NCI-H345 (cell line): ENCODE measurements around the gene SPACA4.
"Not testable (repeated sequence)": the region's sequence is repeated elsewhere in the genome, so short reads cannot be mapped to it uniquely, and the experiment has no call there.

ENCODE experiments used
- DNase-seq: peaks from one replicate; lab custom pipeline; 2025; lab: John Stamatoyannopoulos, UW

SPACA4 gene

DNA sequence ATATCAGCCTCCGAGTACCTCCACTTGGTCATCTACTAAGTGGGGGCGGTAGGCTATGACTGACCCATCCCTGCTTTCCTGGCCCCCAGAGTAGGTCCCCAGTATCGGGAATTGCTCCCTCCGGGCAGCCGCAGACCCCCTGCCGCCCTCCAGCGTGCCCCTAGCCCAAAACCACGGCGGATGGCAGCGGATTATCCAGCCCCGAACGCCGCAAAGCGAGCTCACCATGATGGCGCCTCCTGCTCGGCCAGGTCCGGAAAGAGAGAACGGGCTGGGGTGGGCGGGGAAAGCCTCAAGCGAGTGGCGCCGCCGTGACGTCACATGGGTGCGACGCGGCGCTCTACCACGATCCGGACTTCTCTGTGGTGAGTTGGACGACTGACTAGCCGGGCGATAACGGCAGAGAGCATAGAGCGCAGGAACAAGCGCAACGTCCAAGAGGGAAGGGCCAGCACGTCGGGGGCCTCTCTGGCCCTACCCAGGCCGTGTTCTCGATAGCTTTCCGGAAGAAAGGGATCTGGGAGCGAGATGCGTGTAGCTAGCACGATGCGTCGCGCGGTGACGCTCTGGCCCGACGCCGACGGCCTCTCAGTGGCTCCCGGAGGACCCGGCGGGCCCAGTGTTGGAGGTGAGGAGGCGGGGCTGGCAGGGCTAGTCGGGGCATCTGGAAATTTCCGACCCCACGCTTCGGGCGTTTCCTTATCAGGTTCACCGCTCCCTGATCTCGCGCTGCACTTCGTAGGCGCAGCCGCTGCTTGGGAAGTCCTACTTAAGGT is 12.6 kb downstream of the SPACA4 start, which contains the start of the genes RPL18 and SPHK2:
TSS of gene RPL18 (minus strand) at position 263 of the 776 bp plus-strand sequence. CDS start at position 228, 35 bp downstream.
TSS of gene SPHK2 (plus strand) at position 591 of the 776 bp plus-strand sequence. CDS start 1,009 bp downstream, outside the sequence.
- peak; percentile 98 for DNase-seq

DNA sequence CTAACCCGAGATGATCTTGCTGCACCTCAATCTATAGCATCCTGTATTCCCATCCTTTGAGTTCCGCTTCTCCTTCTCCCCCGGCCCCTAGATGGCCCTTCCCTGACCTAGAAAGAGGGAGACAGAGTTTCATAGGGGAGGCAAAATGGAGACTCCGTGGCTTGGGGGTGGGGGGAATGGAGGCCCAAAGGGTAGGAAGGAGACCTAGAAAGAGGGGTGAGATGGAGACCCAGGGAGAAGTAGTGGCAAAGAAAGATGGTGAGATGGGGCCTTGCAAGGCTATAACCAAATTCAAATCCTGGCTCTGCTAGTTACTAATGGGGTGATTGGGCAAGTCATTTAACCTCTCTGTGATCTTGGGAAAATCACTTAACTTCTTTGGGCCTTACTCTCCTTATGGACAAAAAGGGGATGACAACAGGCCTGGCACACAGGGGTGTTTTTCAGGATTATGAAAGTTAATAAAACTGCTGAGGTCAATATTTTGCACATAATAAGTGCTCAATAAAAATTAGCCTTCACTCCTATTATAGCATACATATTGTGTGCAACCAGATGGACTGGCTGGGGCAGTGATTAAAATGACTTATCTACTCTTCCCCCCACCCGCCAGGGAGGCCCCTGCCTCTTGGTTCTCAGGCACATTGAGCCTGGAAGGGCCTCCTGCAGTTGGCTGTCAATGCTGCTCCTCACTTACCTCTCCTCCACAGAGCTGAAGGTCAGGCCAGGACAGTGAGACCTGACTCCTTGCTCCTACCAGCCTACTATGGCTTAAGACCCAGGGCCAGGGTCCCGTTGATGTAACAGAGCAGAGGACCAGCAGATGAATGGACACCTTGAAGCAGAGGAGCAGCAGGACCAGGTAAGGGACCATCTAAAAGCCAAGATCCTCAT is 13.4 kb downstream of the SPACA4 start:
- no peak for DNase-seq

DNA sequence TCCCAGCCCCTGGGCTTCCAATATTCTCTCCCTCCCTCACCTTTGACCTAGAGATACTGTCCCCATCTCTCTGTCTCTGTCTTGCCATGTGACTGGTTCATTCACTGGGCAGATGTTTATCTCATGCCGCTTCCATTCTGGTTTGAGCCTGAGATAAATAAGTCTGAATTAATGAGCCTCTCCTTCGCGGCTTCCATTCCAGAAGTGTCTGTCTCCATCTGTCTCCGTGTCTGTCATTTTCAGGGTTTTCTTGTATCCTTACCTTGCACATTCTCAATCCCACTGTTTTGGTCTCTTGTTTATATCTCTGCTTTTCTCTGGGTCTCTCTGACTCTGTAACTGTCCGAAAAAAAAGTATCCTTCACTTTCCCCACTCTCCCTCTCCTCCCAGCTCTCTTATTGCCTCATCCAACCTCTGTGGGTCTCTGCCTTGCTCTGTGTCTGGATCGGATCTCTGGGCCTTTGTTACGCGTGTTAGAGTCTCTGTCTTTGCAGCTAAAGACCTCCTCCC is 17.1 kb downstream of the SPACA4 start:
- DNase-seq: no peak

DNA sequence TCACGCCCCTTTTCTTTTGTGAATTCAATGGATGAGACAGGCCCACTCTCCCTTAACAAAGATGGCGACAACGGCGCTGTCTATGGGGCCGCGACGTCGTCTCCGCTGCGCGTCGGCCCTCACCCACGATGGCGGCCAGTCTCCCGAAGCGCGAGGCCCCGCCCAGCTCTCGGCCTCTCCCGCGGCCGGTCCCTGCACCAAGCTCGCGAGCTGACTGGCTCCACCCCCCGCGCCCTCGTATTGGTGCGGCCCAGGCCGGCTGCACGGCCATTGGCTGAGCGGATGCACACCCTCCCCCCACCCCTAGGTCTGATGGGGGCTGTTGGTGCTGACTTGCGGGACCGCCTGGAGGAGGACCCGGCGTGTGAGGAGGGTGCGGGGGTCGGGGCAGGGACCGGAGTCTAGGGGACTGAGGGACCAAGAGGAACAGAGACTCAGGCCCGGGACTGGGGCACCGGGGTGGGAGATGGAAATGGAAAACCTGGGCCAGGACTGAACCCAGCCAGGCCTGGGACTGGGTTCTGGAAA is 17.6 kb downstream of the SPACA4 start:
- peak; percentile 97 for DNase-seq

DNA sequence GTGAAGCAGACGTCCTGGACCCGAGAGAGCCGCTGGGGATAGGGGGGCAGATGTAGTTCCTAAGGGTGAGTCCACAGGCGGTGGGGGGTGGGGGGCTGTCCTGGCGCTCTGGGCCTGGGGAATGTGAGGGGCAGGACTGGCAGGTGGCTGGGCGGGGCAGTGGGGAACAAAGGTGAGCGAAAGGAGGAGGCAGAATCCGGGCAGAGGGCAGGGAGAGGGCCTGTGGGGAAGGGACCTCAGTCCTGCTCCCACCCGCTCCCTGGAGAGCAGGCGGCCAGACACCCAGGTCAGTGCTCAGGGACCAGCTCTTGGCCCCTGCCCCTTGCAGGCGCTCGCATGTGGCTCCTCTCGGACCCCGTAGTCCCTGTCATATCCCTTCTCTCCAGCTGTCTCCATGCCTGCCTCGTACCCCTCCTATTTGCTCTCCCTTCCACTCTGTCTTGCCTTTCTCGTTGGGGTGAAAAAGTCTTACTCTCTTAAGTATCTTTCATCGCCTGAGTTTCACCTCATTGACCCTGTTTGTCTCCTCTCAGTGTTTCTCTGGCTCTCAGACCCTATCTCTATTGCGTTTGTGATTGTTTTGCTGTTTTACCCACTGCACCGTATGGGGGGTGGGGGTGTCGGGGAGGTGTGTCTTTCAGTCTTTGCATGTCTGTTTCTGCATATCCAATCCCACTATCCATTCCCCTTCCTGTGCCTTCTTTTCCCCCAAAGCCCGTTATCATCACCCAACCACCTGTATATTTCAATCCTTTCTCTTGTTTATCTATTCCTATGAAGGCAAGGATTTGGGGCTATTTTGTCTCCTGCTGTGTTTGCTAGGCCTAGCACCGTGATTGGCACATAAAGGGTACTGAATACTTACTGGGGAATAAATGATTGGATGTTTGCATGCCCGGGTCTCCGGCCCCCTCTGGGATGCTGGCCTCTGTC is 18.5 kb downstream of the SPACA4 start:
- no peak for DNase-seq

DNA sequence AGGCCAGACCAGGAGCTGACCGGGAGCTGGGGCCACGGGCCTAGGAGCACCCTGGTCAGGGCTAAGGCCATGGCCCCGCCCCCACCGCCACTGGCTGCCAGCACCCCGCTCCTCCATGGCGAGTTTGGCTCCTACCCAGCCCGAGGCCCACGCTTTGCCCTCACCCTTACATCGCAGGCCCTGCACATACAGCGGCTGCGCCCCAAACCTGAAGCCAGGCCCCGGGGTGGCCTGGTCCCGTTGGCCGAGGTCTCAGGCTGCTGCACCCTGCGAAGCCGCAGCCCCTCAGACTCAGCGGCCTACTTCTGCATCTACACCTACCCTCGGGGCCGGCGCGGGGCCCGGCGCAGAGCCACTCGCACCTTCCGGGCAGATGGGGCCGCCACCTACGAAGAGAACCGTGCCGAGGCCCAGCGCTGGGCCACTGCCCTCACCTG is 19.4 kb downstream of the SPACA4 start:
- DNase-seq: no peak

DNA sequence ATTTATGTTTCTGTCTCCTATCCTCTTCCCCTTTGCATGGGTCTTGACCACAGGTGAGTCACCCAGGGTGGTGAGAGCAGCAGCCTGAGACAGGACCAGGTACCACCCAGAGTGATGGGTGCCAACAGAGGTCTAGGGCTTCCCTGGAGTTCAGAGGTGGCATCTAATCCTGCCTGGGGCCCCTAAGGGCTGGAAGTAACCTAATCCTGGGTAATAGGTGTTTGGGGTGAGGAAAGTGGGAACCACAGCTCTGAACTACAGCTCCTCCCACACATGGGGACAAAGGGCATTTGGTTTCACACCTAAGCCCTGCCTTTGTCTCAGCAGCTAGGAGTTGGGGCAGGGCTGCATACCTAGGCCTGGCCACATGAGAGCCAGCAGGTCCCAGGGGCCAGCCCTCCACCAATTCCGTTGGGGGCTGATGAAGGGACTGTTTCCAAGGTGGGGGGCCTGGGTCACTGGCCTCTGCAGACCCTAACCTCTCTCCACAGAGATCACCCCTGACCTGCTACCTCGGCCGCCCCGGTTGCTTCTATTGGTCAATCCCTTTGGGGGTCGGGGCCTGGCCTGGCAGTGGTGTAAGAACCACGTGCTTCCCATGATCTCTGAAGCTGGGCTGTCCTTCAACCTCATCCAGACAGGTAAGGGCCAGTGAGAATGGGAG is 20.8 kb downstream of the SPACA4 start:
- DNase-seq: no peak

DNA sequence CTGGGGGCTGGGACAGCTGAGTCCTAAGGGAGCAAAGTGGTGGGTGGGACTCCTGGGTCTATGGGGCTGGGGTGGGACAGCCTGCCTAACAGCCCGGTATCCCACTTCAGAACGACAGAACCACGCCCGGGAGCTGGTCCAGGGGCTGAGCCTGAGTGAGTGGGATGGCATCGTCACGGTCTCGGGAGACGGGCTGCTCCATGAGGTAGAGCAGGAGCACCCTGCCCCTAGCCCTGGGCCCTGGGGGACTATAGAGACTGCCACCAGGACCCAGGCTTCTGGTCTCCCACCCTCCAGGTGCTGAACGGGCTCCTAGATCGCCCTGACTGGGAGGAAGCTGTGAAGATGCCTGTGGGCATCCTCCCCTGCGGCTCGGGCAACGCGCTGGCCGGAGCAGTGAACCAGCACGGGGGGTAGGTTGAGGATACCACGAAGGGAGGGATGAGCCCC is 21.3 kb downstream of the SPACA4 start:
- DNase-seq: no peak

DNA sequence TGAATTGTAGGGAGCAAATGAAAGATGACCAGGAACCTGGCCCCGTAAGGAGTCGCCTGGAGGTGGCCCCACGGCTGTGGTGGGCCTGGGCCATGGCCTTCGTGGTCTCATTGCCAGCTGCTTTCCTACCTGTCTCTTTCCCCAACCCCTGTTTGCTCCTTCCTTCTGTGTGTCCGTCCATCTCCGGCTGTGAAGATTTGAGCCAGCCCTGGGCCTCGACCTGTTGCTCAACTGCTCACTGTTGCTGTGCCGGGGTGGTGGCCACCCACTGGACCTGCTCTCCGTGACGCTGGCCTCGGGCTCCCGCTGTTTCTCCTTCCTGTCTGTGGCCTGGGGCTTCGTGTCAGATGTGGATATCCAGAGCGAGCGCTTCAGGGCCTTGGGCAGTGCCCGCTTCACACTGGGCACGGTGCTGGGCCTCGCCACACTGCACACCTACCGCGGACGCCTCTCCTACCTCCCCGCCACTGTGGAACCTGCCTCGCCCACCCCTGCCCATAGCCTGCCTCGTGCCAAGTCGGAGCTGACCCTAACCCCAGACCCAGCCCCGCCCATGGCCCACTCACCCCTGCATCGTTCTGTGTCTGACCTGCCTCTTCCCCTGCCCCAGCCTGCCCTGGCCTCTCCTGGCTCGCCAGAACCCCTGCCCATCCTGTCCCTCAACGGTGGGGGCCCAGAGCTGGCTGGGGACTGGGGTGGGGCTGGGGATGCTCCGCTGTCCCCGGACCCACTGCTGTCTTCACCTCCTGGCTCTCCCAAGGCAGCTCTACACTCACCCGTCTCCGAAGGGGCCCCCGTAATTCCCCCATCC is 22.1 kb downstream of the SPACA4 start:
- no peak for DNase-seq

DNA sequence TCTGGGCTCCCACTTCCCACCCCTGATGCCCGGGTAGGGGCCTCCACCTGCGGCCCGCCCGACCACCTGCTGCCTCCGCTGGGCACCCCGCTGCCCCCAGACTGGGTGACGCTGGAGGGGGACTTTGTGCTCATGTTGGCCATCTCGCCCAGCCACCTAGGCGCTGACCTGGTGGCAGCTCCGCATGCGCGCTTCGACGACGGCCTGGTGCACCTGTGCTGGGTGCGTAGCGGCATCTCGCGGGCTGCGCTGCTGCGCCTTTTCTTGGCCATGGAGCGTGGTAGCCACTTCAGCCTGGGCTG is 22.7 kb downstream of the SPACA4 start:
- DNase-seq: no peak

DNA sequence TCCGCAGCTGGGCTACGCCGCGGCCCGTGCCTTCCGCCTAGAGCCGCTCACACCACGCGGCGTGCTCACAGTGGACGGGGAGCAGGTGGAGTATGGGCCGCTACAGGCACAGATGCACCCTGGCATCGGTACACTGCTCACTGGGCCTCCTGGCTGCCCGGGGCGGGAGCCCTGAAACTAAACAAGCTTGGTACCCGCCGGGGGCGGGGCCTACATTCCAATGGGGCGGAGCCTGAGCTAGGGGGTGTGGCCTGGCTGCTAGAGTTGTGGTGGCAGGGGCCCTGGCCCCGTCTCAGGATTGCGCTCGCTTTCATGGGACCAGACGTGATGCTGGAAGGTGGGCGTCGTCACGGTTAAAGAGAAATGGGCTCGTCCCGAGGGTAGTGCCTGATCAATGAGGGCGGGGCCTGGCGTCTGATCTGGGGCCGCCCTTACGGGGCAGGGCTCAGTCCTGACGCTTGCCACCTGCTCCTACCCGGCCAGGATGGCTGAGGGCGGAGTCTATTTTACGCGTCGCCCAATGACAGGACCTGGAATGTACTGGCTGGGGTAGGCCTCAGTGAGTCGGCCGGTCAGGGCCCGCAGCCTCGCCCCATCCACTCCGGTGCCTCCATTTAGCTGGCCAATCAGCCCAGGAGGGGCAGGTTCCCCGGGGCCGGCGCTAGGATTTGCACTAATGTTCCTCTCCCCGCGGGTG is 23.2 kb downstream of the SPACA4 start:
- DNase-seq: no peak

DNA sequence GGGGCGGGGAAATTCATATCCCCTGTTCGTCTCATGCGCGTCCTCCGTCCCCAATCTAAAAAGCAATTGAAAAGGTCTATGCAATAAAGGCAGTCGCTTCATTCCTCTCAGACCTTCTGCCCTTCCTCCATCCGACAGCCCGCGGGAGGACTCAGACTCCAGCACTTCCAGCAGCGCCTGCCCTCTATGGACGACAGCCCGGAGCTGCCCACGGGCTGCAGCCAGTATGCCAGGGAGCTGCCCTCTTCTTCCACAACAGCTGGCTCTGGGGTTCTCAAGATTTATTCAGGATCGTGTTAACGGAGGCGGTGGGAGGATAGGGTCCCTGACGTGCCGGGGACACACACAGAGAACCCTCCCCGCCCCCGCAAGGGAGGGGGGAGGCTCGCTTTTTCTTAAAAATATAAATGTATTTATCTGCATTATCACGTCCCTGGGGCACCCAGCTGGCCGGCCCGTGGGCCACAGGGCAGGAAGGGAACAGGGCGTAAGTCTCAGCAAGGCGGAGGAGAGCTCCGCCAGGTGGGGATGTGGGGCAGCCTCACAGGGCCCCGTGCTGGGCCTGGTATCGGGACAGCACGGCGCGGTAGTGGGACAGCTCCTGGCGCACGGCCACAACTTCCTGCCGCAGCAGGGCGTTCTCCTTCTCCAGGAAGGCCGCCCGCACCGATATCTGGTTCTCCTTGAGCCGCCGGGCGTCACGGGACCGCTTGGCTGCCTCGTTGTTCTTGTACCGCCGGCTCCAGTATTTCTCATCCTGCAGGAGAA is 23.9 kb downstream of the SPACA4 start:
- no peak for DNase-seq

DNA sequence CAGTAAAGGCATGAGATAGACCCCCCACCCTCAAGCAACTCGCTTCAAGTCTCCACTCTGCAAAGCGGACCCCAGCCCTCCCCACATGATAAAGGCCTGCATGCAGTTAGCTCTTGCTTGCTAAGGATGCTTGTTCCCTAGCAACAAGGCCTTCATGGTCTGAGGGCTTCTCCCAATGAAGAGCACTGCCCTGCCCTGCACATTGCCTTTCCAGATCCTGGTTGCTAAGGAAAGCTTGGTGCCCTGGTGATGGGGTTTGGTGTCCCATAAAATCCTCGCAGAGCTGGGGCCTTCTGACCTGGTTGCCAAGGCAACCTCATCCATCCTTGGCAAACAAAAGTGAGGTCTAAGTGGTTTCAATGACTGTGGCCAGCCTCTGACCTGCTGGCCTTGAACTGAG is 24.7 kb downstream of the SPACA4 start:
- DNase-seq: no peak

DNA sequence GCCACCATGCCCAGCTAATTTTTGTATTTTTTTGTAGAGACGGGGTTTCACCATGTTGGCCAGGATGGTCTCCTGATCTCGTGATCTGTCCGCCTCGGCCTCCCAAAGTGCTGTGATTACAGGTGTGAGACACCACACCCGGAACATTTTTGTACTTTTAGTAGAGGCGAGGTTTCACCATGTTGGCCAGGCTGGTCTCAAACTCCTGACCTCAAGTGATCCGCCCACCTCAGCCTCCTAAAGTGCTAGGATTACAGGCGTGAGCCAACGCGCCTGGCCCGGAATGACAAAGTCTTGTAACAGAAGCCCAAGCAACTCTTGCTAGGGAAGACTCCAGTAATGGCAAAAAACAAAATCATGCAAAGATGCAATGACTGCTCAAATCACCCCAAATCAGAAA is 25.7 kb downstream of the SPACA4 start:
- DNase-seq: not testable (repeated sequence)

DNA sequence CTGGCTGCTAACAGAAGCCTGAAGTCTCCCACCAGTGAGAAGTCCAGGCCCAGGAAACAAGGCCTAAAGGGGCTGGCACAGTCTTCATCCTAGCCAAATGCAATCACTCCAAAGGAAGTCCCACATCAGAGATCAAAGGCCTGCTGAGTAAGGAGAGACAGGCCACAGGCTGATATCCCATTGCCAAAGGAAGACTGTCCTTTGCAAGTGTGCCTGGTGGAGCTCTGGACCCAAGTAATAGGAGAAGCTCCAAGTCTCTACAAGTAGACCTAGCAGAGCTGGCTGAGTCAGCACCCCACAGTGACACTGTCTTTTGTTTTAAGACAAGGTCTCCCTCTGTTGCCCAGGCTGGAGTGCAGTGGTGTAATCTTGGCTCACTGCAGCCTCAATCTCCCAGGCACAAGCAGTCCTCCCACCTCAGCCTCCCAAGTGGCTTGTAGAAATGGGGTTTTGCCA is 26.2 kb downstream of the SPACA4 start:
- DNase-seq: no peak

DNA sequence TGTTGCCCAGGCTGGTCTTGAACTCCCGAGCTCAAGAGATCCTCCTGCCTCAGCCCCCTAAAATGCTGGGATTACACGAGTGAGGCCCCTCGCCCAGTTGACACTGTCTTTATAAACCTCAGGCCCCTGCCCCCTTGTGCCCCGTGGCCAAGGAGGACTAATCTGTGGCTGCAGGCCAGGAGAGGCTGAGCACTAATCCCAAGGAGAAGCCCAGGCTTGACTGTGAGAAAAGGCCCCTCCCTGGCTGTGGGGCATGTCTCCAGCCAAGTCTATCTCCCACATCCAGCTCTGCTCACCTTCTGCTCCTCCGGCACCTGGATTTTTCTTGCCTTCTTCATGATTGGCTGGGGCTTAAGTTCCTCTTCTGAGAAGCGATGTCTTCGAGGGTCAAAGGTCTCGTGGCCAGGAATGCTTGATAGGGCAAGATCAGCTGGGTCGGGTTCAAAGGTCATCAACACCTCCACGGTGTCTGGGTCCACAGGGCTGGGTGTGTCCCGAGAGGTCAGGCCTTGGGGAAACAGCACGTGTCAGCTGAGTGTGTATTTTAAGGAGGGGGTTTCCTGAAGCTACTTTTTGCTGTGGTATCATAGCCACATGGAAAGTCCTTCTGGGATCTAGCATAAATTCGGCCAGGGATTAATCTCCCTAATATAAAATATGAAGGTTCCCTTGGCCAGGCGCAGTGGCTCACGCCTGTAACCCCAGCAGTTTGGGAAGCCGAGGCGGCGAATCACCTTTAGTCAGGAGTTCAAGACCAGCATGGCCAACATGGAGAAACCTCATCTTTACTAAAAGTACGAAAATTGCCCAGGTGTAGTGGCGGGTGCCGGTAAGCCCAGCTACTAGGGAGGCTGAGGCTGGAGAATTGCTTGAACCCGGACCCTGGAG is 26.9 kb downstream of the SPACA4 start:
- DNase-seq: no peak

DNA sequence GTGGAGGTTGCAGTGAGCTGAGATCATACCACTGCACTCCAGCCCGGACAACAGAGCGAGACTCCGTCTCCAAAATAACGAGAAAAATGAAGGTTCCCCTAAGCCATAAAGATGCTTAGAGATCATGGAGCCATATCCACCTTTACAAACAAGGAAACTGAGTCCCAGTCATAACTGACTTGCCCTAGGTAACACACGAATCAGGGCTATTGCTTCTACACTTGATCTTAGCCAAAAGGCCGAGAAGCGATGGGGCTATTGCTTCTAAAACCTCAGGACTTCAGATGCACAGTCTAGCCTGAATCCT is 27.4 kb downstream of the SPACA4 start:
- DNase-seq: no peak
